ENCODE measurements around the gene CCNY. TPM values are rescaled to one million over a fixed set of nuclear protein-coding genes. Genes with fewer than 3 reads are reported as not detected.

Gene CCNY
- total RNA-seq, 1 experiment from 2014 or later: 53.3 TPM

GRCh38 chr10:35545079-35545657, 208.9 kb downstream of the CCNY start:
- Mint-ChIP-seq H3K4me1 (peaks cover 7% of the 10 kb centered on the region), H3K36me3 (peaks cover 5% of the 10 kb centered on the region), H3K27me3 (ENCODE audit: low read depth) (no peaks in the 10 kb centered on the region), H3K27ac (peak overlapping the region; percentile 34; the same call in 1 of the 2 replicates), H3K9me3 (peaks cover under 1% of the 10 kb centered on the region), H3K4me3 (no peak overlapping the region)
- POLR2A ChIA-PET: no interaction called here
- CTCF ChIA-PET: no interaction called here
- DNase-seq (ENCODE audit: low spot score) (no peak), ATAC-seq (peak; percentile 55)
- TF ChIP-seq NFATC4 (CRISPR knock-in tag; IDR thresholded peaks at IDR 0.05) (no peak), PRDM15 (CRISPR knock-in tag; IDR thresholded peaks at IDR 0.05) (no peak), ZNF423 (CRISPR knock-in tag; IDR thresholded peaks at IDR 0.05) (no peak), MYBL2 (CRISPR knock-in tag; IDR thresholded peaks at IDR 0.05) (no peak), USF2 (CRISPR knock-in tag; IDR thresholded peaks at IDR 0.05) (no peak), AR (CRISPR knock-in tag; IDR thresholded peaks at IDR 0.05) (no peak), E2F4 (CRISPR knock-in tag; IDR thresholded peaks at IDR 0.05; ENCODE audit: borderline replicate concordance, low read depth) (no peak), E2F5 (CRISPR knock-in tag; IDR thresholded peaks at IDR 0.05) (no peak), AFF4 (CRISPR knock-in tag; IDR thresholded peaks at IDR 0.05; ENCODE audit: borderline replicate concordance) (no peak)

Data from WTC11 (cell line).